ENCODE results near the gene ANAPC5.

- TF ChIP-seq CTCF (IDR thresholded peaks at IDR 0.05; ENCODE audit: insufficient read depth, low read length, poor library complexity, severe bottlenecking), result no peak
- no peak for TF ChIP-seq EZH2phosphoT487 (conservative IDR thresholded peaks at IDR 0.05; ENCODE audit: low read length)
Measured at GRCh38 chr12:121264135-121264534, 88.1 kb downstream of the ANAPC5 start.

All from SU-DHL-6 (cell line).